HG03103 (cell line): ENCODE results near the gene MYL6B.

Experiments used
- ATAC-seq: cut with Tn5 transposase; IDR thresholded peaks from one replicate; pipeline ENCODE4 v1.9.1; 2021; ENCODE audit warnings: low read depth; ENCODE audit not compliant: unreplicated experiment

Gene MYL6B

DNA sequence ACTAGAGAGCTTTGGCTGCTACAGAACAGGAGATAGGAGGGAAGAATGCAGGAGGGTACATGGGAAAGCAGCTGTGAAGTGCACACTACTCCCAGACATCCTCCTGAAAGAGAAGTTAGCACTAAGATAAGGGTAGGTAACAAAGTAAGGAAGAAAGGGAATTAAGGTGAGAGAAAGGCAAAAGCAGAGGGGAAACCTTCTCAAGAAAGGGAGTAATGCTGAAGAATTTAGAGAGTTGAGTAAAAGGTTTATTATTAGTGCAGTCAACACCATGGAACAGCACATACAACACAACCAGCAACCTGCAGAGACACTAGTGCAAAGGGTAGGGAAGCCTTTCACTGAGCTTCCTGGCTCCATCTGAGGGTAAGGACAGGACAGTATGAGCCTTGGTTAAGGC, 51.9 kb downstream of the MYL6B start:
- no peak for ATAC-seq

GRCh38 chr12:56205445-56205844, 53.1 kb downstream of the MYL6B start:
- no peak for ATAC-seq

GRCh38 chr12:56206452-56207166, 54.2 kb downstream of the MYL6B start:
- ATAC-seq: no peak
